Measurements from ENCODE around the gene KIFAP3. TPM values are rescaled to one million over a fixed set of nuclear protein-coding genes. Genes with fewer than 3 reads are reported as not detected.

Gene KIFAP3
- total RNA-seq, 6 donors from 2014 or later = 10.3 to 47.7 (median 23.9) TPM

DNA sequence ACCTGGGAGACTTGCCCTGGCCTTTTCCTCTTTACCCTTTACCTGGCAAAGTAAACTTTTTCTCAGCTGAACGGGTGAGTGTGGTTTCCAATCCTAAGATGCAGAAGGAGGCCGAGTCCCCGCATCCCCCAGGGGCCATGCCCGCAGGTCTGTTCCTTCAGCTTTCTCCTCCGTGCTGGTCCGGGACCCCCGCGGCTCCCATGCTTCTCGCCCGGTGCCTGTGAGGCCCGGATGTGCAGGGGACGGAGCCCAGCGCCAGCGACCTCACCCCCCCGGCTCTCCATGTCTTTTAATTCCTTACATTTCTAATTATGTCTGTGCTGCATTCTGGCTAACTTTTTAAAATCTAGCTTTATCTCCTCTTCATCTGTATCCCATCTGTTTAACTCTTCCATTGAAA lies 159.3 kb downstream of the KIFAP3 start:
- peaks cover 0 to 15% (median 4%) of the 10 kb centered on the region in 4 donors for H3K36me3 ChIP-seq
- DNase-seq (peak in 1 of 2 donors; percentile 62), ATAC-seq (ENCODE audit: low FRiP score in 2 of 2) (no peak)
- H3K27ac ChIP-seq = no peak overlapping the region
- WGBS, 2 donors = 72 to 77% methylated on average over 15 of the region's 15 CpGs
- H3K27me3 ChIP-seq = no peaks in the 10 kb centered on the region
- TF ChIP-seq POLR2A (IDR thresholded peaks at IDR 0.05) = no peak
- no peak for TF ChIP-seq EP300 (IDR thresholded peaks at IDR 0.05)
- no peak for TF ChIP-seq POLR2AphosphoS5 (IDR thresholded peaks at IDR 0.05)
- TF ChIP-seq, protein P1, sequence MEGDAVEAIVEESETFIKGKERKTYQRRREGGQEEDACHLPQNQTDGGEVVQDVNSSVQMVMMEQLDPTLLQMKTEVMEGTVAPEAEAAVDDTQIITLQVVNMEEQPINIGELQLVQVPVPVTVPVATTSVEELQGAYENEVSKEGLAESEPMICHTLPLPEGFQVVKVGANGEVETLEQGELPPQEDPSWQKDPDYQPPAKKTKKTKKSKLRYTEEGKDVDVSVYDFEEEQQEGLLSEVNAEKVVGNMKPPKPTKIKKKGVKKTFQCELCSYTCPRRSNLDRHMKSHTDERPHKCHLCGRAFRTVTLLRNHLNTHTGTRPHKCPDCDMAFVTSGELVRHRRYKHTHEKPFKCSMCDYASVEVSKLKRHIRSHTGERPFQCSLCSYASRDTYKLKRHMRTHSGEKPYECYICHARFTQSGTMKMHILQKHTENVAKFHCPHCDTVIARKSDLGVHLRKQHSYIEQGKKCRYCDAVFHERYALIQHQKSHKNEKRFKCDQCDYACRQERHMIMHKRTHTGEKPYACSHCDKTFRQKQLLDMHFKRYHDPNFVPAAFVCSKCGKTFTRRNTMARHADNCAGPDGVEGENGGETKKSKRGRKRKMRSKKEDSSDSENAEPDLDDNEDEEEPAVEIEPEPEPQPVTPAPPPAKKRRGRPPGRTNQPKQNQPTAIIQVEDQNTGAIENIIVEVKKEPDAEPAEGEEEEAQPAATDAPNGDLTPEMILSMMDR (IDR thresholded peaks at IDR 0.05) = no peak
- H3K4me3 ChIP-seq = no peak overlapping the region
- no peaks in the 10 kb centered on the region for H3K9me3 ChIP-seq
- H3K4me1 ChIP-seq = no peaks in the 10 kb centered on the region

DNA sequence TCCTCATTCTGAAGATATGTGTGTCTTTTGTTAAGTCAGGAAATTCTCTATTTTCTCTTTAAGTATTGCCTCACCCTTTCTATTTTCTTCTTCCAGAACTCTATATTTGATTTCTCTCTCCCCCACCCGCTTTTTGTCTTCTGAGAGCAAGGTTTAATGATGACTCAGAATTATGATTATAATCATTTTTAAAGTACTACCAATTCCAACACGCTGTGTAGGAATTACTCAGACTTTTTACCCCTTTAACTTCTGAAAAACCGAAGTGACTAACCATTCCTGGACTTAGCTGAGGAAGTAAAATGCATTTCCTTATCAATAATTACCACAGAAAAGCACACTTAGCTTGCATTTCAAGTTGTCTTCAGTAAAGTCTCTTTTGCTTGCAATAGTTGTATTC lies 160.0 kb downstream of the KIFAP3 start:
- no peaks in the 10 kb centered on the region for H3K27me3 ChIP-seq
- H3K27ac ChIP-seq = no peak overlapping the region
- WGBS, 2 donors = 49 to 57% methylated on average over 3 of the region's 3 CpGs
- H3K36me3 ChIP-seq = peaks cover 0 to 9% (median 2%) of the 10 kb centered on the region in 4 donors
- no peak overlapping the region for H3K4me3 ChIP-seq
- H3K9me3 ChIP-seq = no peaks in the 10 kb centered on the region
- H3K4me1 ChIP-seq = no peaks in the 10 kb centered on the region
- no peak for DNase-seq
- peak in 1 of 2 donors; percentile 51 for ATAC-seq (ENCODE audit: low FRiP score in 2 of 2)
- TF ChIP-seq, protein P1 (IDR thresholded peaks at IDR 0.05) = no peak
- no peak for TF ChIP-seq EP300 (IDR thresholded peaks at IDR 0.05)
- no peak for TF ChIP-seq POLR2AphosphoS5 (IDR thresholded peaks at IDR 0.05)
- no peak for TF ChIP-seq POLR2A (IDR thresholded peaks at IDR 0.05)

DNA sequence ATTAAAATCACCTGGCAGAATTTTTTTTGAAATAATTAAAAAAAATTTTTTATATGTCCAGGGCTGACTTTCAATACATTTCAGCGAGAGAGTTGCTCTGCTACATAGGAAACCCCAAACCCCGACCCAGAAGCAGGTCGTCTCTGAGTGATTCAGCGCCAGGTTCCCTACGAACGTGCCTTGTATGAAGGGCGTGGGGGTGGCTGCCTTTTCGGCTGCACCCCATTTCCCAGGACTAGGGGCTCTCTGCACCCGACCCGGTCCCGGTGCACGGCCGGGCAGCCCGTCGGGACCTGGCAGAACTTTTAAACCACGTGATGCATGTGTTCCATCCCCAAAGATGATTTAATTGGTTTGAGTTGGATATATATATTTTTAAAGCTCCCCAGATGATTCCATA lies 165.0 kb downstream of the KIFAP3 start:
- Histone ChIP-seq H3K4me1 (no peaks in the 10 kb centered on the region), H3K36me3 (no peaks in the 10 kb centered on the region), H3K27ac (no peak overlapping the region), H3K9me3 (no peaks in the 10 kb centered on the region), H3K27me3 (no peaks in the 10 kb centered on the region), H3K4me3 (no peak overlapping the region)
- no peak for ATAC-seq (ENCODE audit: low FRiP score in 2 of 2)
- 95 to 96% methylated on average over 16 of the region's 16 CpGs for WGBS, 2 donors
- DNase-seq = peak in 1 of 2 donors; percentile 61
- no peak for TF ChIP-seq EP300 (IDR thresholded peaks at IDR 0.05)
- no peak for TF ChIP-seq POLR2A (IDR thresholded peaks at IDR 0.05)
- TF ChIP-seq POLR2AphosphoS5 (IDR thresholded peaks at IDR 0.05) = no peak
- TF ChIP-seq, protein P1 (IDR thresholded peaks at IDR 0.05) = no peak

DNA sequence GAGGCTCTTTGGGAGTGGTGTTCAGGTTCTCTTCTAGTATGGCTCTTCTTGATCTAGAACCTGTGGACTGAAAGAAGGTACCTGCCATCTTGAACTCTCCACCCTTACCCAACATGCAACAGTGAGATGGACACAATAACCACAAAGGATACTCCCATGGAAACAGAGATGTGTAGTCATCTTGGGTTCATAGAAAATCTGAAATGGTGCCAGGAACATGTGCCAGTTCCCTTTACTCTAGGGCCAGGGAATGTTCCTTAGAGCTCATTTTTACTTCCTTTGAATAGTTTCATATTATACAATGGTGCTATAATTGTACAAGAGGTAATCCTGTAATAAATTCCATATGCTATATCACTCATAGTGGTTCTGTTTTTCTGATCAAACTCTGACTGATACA lies 167.6 kb downstream of the KIFAP3 start:
- no peaks in the 10 kb centered on the region for H3K9me3 ChIP-seq
- H3K27ac ChIP-seq = no peak overlapping the region
- H3K36me3 ChIP-seq = no peaks in the 10 kb centered on the region
- H3K4me1 ChIP-seq = no peaks in the 10 kb centered on the region
- H3K4me3 ChIP-seq = no peak overlapping the region
- no peaks in the 10 kb centered on the region for H3K27me3 ChIP-seq
- no peak for DNase-seq
- no peak for TF ChIP-seq EP300 (IDR thresholded peaks at IDR 0.05)
- TF ChIP-seq, protein P1 (IDR thresholded peaks at IDR 0.05) = no peak
- no peak for TF ChIP-seq POLR2AphosphoS5 (IDR thresholded peaks at IDR 0.05)
- TF ChIP-seq POLR2A (IDR thresholded peaks at IDR 0.05) = no peak
- no peak for ATAC-seq (ENCODE audit: low FRiP score in 2 of 2)

DNA sequence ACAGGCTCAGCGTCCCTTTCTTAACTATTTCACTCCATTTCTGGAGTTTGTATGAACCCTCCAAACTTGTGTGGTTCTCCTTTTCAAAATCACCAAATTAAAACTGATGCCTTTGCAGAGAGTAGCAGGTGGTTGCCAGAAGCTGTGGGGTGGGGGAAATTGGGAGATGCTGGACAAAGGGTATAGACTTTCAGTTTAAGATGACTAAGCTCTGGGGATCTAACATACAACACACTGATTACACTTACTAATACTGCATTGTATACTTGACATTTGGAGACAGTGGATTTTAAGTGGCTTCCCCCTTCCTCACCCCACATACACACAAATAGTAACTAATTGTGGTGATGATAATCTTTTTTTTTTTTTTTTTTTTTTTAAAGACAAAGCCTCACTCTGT lies 169.7 kb downstream of the KIFAP3 start:
- TF ChIP-seq POLR2A (IDR thresholded peaks at IDR 0.05) (no peak), EP300 (IDR thresholded peaks at IDR 0.05) (no peak), POLR2AphosphoS5 (IDR thresholded peaks at IDR 0.05) (no peak)
- TF ChIP-seq, protein P1 (IDR thresholded peaks at IDR 0.05) = no peak
- 90 to 91% methylated on average over 1 of the region's 1 CpG for WGBS, 2 donors
- Histone ChIP-seq H3K4me1 (no peaks in the 10 kb centered on the region), H3K9me3 (no peaks in the 10 kb centered on the region), H3K4me3 (no peak overlapping the region), H3K27me3 (no peaks in the 10 kb centered on the region), H3K36me3 (no peaks in the 10 kb centered on the region), H3K27ac (no peak overlapping the region)
- DNase-seq (no peak), ATAC-seq (ENCODE audit: low FRiP score in 2 of 2) (no peak)

Measured in upper lobe of left lung (tissue), 6 donors.